Measurements from ENCODE around the gene PIGK.

DNA sequence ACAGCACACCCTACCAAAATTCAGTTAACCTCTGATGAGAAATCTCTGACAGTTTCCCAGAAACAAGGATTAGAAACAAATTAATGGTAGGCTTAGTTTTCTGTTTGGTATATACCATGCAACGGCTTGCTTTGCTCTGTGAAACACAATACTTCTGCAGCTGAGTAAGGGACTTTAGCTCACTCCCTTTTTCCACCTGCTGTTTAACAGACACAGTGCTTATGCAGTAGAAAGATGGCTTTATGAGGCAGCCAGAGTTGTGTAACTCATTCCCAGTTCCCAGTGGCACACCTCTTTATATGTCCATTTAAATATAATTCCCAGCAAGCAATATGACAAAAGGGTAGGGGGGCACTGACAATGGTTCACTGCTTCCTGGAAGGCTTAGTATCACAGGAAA is 124.0 kb downstream of the PIGK start:
- TF ChIP-seq TCF4 (CRISPR knock-in tag; IDR thresholded peaks at IDR 0.05; ENCODE audit: borderline replicate concordance) (no peak), ZFP3 (CRISPR knock-in tag; IDR thresholded peaks at IDR 0.05) (no peak), ZNF8 (CRISPR knock-in tag; IDR thresholded peaks at IDR 0.05) (no peak), GLIS3 (CRISPR knock-in tag; IDR thresholded peaks at IDR 0.05) (no peak), ZNF70 (CRISPR knock-in tag; IDR thresholded peaks at IDR 0.05) (no peak), ARNTL (CRISPR knock-in tag; IDR thresholded peaks at IDR 0.05; ENCODE audit: borderline replicate concordance, low read depth) (no peak), ZC3H10 (CRISPR knock-in tag; IDR thresholded peaks at IDR 0.05) (no peak), ZNF565 (CRISPR knock-in tag; conservative IDR thresholded peaks at IDR 0.05; ENCODE audit: low read depth) (no peak), BACH2 (CRISPR knock-in tag; IDR thresholded peaks at IDR 0.05; ENCODE audit: borderline replicate concordance) (no peak), RARB (CRISPR knock-in tag; IDR thresholded peaks at IDR 0.05) (no peak), CSDC2 (CRISPR knock-in tag; IDR thresholded peaks at IDR 0.05) (no peak)
- TF ChIP-seq, protein P1, sequence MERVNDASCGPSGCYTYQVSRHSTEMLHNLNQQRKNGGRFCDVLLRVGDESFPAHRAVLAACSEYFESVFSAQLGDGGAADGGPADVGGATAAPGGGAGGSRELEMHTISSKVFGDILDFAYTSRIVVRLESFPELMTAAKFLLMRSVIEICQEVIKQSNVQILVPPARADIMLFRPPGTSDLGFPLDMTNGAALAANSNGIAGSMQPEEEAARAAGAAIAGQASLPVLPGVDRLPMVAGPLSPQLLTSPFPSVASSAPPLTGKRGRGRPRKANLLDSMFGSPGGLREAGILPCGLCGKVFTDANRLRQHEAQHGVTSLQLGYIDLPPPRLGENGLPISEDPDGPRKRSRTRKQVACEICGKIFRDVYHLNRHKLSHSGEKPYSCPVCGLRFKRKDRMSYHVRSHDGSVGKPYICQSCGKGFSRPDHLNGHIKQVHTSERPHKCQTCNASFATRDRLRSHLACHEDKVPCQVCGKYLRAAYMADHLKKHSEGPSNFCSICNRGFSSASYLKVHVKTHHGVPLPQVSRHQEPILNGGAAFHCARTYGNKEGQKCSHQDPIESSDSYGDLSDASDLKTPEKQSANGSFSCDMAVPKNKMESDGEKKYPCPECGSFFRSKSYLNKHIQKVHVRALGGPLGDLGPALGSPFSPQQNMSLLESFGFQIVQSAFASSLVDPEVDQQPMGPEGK (CRISPR knock-in tag; IDR thresholded peaks at IDR 0.05; ENCODE audit: borderline replicate concordance), result no peak
- TF ChIP-seq, protein P2, sequence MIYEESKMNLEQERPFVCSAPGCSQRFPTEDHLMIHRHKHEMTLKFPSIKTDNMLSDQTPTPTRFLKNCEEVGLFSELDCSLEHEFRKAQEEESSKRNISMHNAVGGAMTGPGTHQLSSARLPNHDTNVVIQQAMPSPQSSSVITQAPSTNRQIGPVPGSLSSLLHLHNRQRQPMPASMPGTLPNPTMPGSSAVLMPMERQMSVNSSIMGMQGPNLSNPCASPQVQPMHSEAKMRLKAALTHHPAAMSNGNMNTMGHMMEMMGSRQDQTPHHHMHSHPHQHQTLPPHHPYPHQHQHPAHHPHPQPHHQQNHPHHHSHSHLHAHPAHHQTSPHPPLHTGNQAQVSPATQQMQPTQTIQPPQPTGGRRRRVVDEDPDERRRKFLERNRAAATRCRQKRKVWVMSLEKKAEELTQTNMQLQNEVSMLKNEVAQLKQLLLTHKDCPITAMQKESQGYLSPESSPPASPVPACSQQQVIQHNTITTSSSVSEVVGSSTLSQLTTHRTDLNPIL (CRISPR knock-in tag; IDR thresholded peaks at IDR 0.05; ENCODE audit: low read depth), result no peak

Data from SK-N-SH treated with all-trans-retinoic acid at 6 μM for 48 hours (cell line).